B cell (primary cell): Measurements from ENCODE around the gene TRUB1. TPM values are rescaled to one million over a fixed set of nuclear protein-coding genes. Genes with fewer than 3 reads are reported as not detected.

Experiments
- ATAC-seq: fragments of 200-7000 bp; cut with Tn5 transposase; one replicate; pipeline ENCODE4 v1.10.0; 2021; ENCODE audit warnings: low read depth, mild to moderate bottlenecking, moderate number of reproducible peaks, moderate library complexity
- CTCF ChIA-PET: fragments of 350-600 bp; sonication (Branson Sonifier 250); formaldehyde crosslinking; loops from one replicate; lab custom pipeline; 2021; ENCODE audit warnings: antibody characterized with exemption, inconsistent platforms; lab: Charles Lee
- POLR2A ChIA-PET: fragments of 350-600 bp; sonication (Branson Sonifier 250); formaldehyde crosslinking; loops from one replicate; lab custom pipeline; 2021; ENCODE audit warnings: antibody characterized with exemption; lab: Charles Lee
- DNase-seq: peaks from one replicate; pipeline ENCODE4 v3.0.0; 2013
- H2AFZ ChIP-seq: 2 replicates; pipeline ENCODE4 v1.6.1; 2012; ENCODE audit warnings: mild to moderate bottlenecking, low read depth, low read length; ENCODE audit not compliant: insufficient read depth, poor library complexity, severe bottlenecking
- H3K27ac ChIP-seq, 2 donors: 1 replicate in 1 of 2; 2 replicates in 1 of 2; pipeline ENCODE4 v1.5.1; 2012 to 2013; ENCODE audit warnings: low read length in 2 of 2, mild to moderate bottlenecking in 2 of 2, moderate library complexity in 1 of 2
- H3K27me3 ChIP-seq, 4 experiments: fragments of 200-600 bp in 1 of 4; sonication (generic) in 1 of 4; replicated peaks in 1 of 4; 1 replicate in 2 of 4; 2 replicates in 2 of 4; pipeline versions ENCODE4 v1.6.1 to v1.7.0; 2013 to 2016; ENCODE audit warnings: low read length in 3 of 4, mild to moderate bottlenecking in 2 of 4, mixed read lengths in 1 of 4, moderate library complexity in 1 of 4; ENCODE audit not compliant: insufficient read depth in 4 of 4, control insufficient read depth in 3 of 4; ENCODE audit errors: control extremely low read depth in 1 of 4
- H3K36me3 ChIP-seq, 2 experiments: replicated peaks in 1 of 2; 1 replicate in 1 of 2; 2 replicates in 1 of 2; pipeline versions ENCODE4 v1.6.1 to v1.7.1; 2013; ENCODE audit warnings: low read length in 1 of 2; ENCODE audit not compliant: insufficient read depth in 2 of 2, control insufficient read depth in 1 of 2; ENCODE audit errors: control extremely low read depth in 1 of 2, extremely low read depth in 1 of 2
- H3K4me1 ChIP-seq, 2 donors: fragments of 200-600 bp in 1 of 2; sonication (generic) in 1 of 2; 1 replicate in 1 of 2; 2 replicates in 1 of 2; pipeline versions ENCODE4 v1.5.1 to v1.6.1; 2013 to 2017; ENCODE audit warnings: low read length in 2 of 2; ENCODE audit not compliant: control insufficient read depth in 2 of 2, insufficient read depth in 2 of 2
- H3K4me2 ChIP-seq: replicated peaks from 2 replicates; pipeline ENCODE3; 2012; ENCODE audit warnings: mild to moderate bottlenecking, low read depth, low read length; ENCODE audit not compliant: poor library complexity, severe bottlenecking
- H3K4me3 ChIP-seq, 5 experiments: fragments of 200-600 bp in 1 of 5; sonication (generic) in 1 of 5; 1 replicate in 3 of 5; 2 replicates in 2 of 5; pipeline versions ENCODE4 v1.5.1 to v1.7.0; 2011 to 2016; ENCODE audit warnings: low read length in 4 of 5, mild to moderate bottlenecking in 4 of 5, low read depth in 2 of 5, control low read depth in 1 of 5, moderate library complexity in 1 of 5; ENCODE audit not compliant: insufficient read depth in 1 of 5; ENCODE audit errors: control extremely low read depth in 1 of 5, extremely low read depth in 1 of 5
- H3K79me2 ChIP-seq: fragments of 200-600 bp; sonication (generic); one replicate; pipeline ENCODE4 v1.6.0; 2016; ENCODE audit warnings: low read length; ENCODE audit not compliant: control insufficient read depth, insufficient read depth
- H3K9ac ChIP-seq: fragments of 200-600 bp; sonication (generic); 2 replicates; pipeline ENCODE4 v1.6.1; 2017; ENCODE audit warnings: mild to moderate bottlenecking, low read length, moderate library complexity
- H3K9me3 ChIP-seq, 3 donors: one replicate each; pipeline versions ENCODE4 v1.6.1 to v1.7.1; 2013; ENCODE audit warnings: low read length in 2 of 3; ENCODE audit not compliant: control insufficient read depth in 2 of 3, insufficient read depth in 1 of 3; ENCODE audit errors: control extremely low read depth in 1 of 3
- H4K20me1 ChIP-seq: 2 replicates; pipeline ENCODE4 v1.6.0; 2012; ENCODE audit warnings: mild to moderate bottlenecking, low read length; ENCODE audit not compliant: insufficient read depth, control insufficient read depth, poor library complexity, severe bottlenecking
- H3K27ac Mint-ChIP-seq: one replicate; pipeline ENCODE4 v1.8.0; 2021; ENCODE audit warnings: mixed read lengths
- H3K27me3 Mint-ChIP-seq: one replicate; pipeline ENCODE4 v1.8.0; 2021; ENCODE audit warnings: mixed read lengths
- H3K4me1 Mint-ChIP-seq: one replicate; pipeline ENCODE4 v1.8.0; 2021; ENCODE audit warnings: mixed read lengths
- H3K4me3 Mint-ChIP-seq: one replicate; pipeline ENCODE4 v1.8.0; 2021; ENCODE audit warnings: mixed read lengths
- H3K9me3 Mint-ChIP-seq: one replicate; pipeline ENCODE4 v1.8.0; 2022; ENCODE audit warnings: mixed read lengths; ENCODE audit not compliant: insufficient read depth
- CTCF ChIP-seq: fragments of 200-600 bp; IDR thresholded peaks from one replicate; pipeline ENCODE4 v1.8.0; 2022; ENCODE audit warnings: antibody characterized with exemption, mild to moderate bottlenecking
- EZH2 ChIP-seq: IDR thresholded peaks from 2 replicates; pipeline ENCODE4 v1.6.1; 2012; ENCODE audit warnings: borderline replicate concordance, low read depth, mild to moderate bottlenecking, moderate library complexity, low read length; ENCODE audit not compliant: insufficient read depth, poor library complexity, severe bottlenecking
- WGBS: methylation state at CpG from one replicate; pipeline ENCODE4 v1.1.5; 2013; ENCODE audit warnings: missing lambda C conversion rate; ENCODE audit not compliant: insufficient coverage; 5-methylcytosine and 5-hydroxymethylcytosine counted together
- intact Hi-C: fragments of 100-400 bp; cut with micrococcal nuclease; formaldehyde crosslinking; loops from one replicate; pipeline ENCODE4 v1.10.0; 2022
- polyA plus RNA-seq: library from polyadenylated mRNA; depleted of rRNA; stranded (reverse); fragments of >200 nt; gene quantifications from 2 replicates; pipeline ENCODE4 v1.2.3, GENCODE V29; 2012
- total RNA-seq, 2 donors: library from RNA; stranded (reverse); fragments of 120-200 nt in 1 of 2; gene quantifications; 1 replicate in 1 of 2; 2 replicates in 1 of 2; pipeline versions ENCODE4 v1.2.3 to v1.2.4, GENCODE V29; 2013 to 2022

The TRUB1 gene
- total and polyA plus RNA-seq, 2 donors (not counting 1 experiment from before 2014, with no cell fraction given) = 6.5 to 15.7 TPM

DNA sequence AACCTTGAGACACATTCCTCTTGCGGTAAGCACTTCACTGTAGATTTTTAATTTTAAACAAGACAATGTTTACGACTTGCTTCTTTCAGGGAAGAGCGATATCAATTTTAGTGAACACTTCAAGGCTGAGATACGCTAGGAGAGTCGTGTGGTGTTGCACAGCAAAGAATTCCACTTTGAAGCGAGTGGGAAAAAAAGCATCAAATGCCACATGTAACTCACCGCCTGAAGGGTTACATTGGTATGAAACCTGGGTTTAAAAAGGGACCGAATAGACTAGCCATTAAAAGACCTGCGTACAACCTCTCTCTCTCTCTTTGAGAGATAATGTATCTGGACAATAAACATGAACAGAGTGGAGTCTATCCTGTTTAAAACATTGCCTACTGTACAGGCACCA is 86.4 kb downstream of the TRUB1 start:
- Histone ChIP-seq H3K4me3 (no peak overlapping the region), H3K4me2 (no peak overlapping the region), H3K9ac (no peak overlapping the region), H3K27me3 (no peaks in the 10 kb centered on the region), H3K9me3 (no peaks in the 10 kb centered on the region), H3K36me3 (no peaks in the 10 kb centered on the region), H3K4me1 (peaks cover 7% of the 10 kb centered on the region in 2 donors), H2AFZ (no peak overlapping the region), H4K20me1 (no peaks in the 10 kb centered on the region), H3K27ac (no peak overlapping the region), H3K79me2 (no peaks in the 10 kb centered on the region)
- DNase-seq (no peak), ATAC-seq (no peak)
- Mint-ChIP-seq H3K27ac (no peak overlapping the region), H3K9me3 (no peaks in the 10 kb centered on the region), H3K4me1 (peaks cover 14% of the 10 kb centered on the region), H3K27me3 (no peaks in the 10 kb centered on the region), H3K4me3 (no peak overlapping the region)
- WGBS = 94% methylated on average over 6 of the region's 9 CpGs
- no peak for TF ChIP-seq CTCF
- intact Hi-C loops = no loop called here
- POLR2A ChIA-PET = no interaction called here
- CTCF ChIA-PET = no interaction called here

DNA sequence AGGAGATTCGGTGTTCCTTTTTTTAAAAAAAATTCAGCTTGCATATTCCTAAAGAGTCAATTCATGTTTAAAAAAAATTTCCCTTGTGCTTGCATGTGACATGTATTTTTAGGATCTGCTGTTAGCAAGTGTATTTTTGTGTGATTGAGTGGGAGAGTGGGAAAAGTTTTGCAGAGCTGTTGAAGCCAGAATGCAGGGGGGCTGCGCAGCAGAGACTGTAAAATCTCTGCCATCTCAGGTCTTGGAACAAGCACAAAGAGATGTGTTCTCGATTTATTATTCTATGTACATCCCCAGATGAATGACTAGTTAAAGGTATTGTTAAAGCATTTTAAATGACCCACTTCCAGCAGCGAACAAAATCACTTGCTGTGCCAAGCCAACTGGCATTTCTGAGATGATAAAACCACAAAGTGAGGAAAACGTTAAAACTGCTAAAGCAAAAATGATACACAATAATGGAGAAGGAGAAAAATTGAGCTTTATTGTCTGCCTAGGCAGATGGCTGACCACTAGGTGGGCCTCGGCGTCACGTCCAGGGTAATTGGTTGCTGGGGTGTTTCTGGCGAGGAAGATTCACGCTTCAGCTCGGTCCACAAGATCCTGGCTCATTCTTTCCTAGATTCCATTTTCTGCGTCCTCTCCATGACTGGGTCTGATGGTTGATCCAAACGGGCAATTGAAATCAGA is 88.2 kb downstream of the TRUB1 start:
- Histone ChIP-seq H3K36me3 (no peaks in the 10 kb centered on the region), H3K4me3 (no peak overlapping the region), H3K27me3 (no peaks in the 10 kb centered on the region), H4K20me1 (no peaks in the 10 kb centered on the region), H3K4me1 (peaks cover 6 to 7% of the 10 kb centered on the region in 2 donors), H3K27ac (no peak overlapping the region), H3K9ac (no peak overlapping the region), H3K9me3 (no peaks in the 10 kb centered on the region), H3K79me2 (no peaks in the 10 kb centered on the region), H3K4me2 (no peak overlapping the region), H2AFZ (no peak overlapping the region)
- Mint-ChIP-seq H3K27ac (no peak overlapping the region), H3K4me1 (peaks cover 10% of the 10 kb centered on the region), H3K4me3 (no peak overlapping the region), H3K27me3 (no peaks in the 10 kb centered on the region), H3K9me3 (no peaks in the 10 kb centered on the region)
- CTCF ChIA-PET = interaction anchor here (1.1 kb wide), 1 partner anchor 9 kb away, joined by 3 read pairs; no protein-coding TSS in a partner anchor
- POLR2A ChIA-PET = no interaction called here
- DNase-seq (no peak), ATAC-seq (no peak)
- no peak for TF ChIP-seq EZH2
- TF ChIP-seq CTCF = no peak
- WGBS = 70% methylated on average over 3 of the region's 13 CpGs
- intact Hi-C loops = no loop called here
